ENCODE measurements around the gene AMER3.

Gene AMER3

DNA sequence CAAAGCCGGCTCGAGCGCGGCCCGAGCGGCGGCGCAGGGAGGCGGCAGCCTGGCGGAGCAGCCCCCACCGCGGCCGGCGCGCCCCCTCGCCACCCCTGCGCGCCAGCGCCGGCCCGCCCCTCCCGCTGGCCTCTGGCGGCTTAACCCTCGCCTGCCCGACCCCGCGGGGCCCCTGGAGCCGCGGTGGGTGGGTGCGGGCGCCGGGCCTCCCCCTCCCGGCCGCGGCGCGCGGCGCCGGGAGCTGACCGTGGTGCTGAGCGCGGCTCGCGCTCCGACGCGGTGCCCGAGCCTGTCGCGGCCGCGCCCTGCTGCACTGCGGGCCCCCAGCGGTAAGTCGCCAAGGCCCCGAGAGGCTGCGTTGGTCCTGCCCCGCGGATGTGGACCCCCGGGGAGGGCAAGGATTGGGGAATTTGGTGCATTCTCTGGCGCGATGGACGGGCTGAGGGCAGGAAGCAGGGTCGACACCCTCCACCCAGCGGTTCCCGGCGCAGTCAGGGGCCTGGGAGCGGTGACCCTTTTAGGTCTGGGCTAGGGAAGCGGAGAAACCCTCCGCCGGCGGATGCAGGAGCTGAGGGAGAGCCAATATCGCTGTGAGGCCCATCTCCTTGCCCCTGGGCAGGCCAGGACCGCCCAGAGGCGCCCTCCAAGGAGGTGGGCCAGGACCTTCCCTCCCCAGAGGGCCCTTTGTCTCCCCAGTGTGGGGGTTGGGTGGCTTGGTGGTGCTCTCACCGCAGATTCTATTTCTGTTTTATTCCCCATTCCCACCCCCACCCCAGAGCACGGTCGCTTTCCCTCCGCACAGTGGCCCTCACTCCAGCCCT, 923 bp downstream of the AMER3 start:
- no peak for DNase-seq

DNA sequence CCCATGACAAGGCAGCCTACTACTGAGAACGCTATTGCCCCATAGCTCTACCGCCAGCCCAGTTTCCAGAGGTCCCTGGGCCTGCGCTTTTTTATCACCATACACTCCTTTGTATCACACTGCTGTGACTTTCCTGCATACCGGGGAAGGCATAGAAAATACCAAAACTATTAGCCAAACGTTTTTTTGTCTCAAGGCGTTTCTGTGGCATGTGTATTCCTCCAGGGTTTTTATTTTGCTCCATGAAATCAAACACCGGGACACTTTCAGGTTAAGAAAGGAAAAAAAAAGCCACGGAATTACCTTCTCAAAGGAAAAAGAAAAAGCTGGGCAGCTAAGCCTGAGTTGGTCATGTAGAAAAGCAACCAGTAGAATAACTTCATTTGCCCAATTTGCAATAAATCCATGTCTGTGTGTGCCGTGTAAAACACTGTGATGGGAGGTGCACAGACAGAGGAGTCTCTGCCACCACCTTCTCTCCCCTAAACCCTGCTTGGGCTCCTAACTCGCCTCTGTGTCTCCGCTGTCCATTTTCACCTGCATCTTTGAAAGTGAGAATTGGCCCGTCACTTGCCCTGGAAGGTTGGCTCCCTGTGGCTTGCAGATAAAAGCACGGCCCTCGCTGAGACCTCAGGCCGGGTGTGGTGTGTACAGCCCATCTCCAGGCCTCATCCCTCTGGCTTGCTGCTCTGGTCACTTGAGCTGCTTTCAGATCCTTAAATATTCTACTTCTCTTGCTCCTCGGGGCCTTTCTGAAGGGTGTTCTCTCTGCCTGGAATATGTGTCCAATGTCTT, 1.7 kb downstream of the AMER3 start:
- DNase-seq, result no peak

DNA sequence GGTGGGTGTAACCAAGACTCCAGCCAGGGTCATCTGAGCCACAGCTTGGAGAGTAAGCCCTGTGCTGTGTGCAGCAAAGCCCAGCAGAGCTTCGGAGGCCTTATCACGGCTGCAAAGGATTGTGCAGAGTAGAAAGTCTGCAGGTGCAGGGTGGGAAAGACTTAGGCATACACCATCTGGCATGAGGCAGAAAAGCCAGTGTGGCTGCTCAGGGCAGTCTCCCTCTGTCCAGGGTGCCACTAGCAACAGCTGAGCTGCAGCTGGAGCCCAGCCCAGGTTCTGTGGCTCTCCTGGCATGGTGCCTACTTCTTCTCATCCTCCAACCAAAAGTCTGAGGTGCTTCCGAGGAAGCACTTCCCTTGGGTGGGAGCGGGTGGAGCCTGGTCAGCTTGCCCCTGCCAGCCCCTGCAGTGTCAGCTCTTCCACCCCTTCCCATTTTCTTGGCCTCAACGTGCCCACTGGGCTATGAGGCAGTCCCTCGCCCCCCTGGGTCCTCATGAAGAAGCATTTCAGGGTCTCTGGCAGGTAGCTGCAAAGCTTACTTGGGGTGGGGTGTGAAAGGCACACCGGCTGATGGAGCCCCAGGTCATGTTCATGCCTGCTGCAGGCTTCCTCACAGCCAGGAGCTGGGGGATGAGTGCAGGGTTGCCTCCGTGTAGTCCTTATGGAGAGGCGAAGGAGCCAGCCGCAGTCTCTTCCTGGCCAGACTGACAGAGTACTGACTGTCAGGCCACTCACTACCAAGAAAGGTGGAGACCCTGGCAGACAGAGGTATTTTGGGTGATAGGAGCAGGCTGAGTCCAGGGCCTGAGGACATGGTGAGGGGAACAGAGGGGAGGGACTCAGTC, 4.8 kb downstream of the AMER3 start:
- DNase-seq, result no peak

DNA sequence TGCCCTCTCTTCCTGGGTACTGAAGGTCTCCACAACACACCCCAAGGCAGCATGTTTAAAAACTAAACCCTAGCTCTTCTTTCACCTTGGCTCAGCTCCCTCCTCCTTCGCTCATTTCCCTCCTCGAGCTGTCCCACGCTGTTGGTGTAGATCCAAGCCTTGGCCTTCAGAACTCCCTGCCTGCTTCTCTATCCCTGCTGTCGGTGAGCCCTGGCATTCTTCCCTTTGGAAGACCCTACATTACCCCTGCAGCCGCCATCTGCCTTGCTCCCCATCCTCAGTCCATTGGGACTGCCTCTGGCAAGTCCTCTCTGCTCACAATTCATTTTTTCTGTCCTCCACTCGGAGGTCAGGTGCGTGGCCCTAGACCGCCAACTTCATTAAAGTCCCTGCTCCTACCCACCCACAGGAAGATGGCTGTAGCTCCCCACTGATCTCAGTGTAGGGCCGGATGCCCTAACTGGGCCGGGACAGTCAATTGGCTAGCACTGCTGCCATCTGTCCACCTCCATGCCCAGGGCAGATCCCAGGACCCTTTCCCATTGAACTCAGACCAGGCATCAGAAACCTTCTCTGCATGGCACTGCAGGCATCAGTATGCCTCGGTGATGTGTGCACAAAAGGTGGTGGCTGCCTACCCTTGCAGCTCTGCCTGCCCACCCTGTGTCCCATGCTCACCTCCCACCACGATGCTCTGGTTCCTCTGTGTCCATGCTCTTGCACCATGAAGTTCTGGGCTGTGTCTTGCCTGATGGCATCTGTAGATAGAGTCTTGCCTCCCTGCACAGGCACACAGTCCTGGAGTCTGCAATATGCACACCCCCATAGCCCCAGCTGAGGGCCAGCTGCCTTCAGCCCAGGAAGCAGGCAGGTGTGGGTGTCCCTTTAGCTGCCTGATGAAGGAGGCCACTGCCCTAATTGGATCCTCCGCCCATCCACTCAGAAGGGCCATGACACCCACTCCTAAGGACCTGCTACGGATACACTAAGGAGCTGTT, 5.7 kb downstream of the AMER3 start:
- no peak for DNase-seq

DNA sequence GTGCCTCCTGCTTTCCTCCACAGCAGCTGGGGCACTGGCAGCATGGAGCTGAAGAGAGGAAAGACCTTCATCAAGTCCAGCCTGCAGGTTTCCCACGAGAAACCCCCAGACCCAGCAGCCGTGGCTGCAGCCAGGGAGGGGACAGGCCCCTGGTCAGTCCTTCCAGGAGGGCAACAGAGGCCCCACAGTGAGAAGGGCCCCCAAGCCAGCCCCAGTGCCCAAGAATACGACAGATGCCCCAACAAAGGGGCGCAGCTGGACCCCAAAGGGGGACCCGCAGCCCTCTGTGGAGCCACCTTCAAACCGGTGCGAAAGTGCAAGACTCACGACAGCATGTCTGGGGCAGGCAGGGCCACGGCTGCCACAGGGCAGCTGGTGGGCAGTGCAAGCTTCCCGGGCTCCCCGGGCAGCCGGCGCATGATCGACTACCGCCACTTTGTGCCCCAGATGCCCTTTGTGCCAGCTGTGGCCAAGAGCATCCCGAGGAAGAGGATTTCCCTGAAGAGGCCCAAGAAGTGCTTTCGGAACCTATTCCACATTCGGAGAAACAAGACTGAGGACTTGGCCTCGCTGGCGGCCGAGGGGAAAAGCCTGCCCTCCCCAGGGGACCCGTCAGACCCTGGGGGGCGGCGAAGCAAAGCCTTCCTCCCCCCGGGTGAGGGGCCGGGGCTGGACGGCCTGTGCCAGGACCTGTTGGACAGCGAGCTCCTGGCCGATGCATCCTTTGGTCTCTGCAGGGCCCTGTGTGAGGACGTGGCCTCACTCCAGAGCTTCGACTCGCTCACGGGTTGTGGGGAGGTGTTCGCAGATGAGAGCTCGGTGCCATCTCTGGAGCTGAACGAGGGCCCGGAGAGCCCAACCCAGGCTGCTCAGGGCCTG, 6.9 kb downstream of the AMER3 start:
- DNase-seq, result no peak

DNA sequence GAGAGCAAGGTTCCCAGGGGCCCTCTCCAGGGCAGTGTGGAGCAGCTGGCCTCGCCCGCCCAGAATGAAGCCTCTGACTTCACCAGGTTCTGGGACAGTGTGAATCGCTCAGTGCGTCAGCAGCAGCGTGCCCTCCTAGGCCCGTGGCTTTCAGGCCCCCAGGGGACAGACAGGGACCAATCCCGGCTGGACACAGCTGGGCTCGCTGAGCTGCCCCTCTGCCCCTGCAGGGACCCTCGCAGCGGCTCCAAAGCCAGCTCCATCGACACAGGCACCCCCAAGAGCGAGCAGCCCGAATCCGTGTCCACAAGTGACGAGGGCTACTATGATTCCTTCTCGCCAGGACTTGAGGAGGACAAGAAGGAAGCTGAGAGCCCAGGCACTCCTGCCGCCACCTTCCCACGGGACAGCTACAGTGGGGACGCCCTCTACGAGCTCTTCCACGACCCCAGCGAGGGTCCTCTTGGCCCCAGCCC, 7.6 kb downstream of the AMER3 start:
- no peak for DNase-seq

DNA sequence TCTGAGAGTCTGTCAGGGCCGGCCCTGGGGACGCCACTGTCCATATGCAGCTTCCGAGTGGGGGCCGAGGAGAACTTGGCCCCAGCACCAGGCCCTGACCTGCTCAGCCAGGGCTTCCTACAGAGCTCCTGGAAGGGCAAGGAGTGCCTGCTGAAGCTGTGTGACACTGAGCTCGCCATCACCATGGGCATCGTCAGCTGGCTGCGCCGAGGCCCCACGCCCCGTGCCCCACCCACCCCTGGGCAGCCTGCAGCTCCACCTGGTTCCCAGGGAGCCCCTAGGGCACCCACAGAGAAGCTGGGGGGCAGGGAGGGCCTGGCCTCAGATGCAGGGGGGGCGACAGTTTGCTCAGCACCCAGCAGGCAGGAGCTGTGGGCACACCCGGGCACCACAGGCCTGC, 8.1 kb downstream of the AMER3 start:
- no peak for DNase-seq

DNA sequence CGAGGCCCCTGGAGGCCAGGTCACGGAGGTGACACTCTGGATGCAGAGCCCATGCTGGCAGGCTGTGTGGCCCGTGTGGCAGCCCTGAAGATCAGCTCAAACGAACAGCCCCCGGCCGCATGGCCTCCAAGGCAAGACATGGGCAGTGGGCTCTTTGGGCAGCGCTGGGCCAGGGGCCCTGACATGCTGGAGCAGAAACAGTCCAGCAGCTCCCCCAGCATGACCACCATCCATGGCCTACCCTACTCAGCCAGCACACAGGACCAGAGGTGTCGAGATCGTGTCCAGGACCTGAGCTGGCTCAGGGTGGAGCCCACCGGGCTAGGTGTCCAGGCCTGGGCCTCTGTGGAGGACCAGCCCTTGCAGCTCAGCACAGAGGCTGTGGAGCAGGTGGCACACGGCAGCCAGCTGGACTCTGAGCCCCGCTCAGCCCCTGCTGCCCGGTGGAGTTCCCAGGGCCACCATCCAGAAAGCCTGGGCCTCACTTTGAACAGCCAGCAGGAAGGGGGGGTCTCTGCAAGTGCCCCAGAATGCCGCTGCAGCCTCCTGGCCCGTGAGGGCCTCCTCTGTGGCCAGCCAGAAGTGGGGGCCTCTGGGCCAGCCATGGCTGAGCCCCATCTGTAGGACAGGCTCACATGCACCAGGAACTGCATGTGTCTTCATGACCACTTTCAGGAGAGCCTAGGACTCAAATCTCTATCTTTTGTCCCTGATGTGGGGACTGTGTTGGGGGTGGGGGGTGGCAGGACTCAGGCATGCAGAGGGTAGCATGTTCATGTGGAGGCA, 8.9 kb downstream of the AMER3 start:
- DNase-seq, result no peak

DNA sequence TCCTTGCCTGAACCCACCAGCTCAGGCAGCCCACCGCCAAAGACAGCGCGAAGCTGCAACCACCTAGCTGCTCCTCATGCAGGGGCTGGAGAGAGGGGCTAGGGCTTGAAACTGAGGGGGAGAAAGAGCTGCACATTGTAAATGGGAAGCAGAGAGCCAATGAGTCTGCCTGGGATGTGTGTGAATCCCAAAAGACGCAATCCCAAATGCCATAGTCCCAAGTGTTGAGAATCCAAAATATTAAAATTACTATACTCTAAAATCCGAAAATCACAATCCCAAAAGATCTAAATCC, 9.4 kb downstream of the AMER3 start:
- no peak for DNase-seq

DNA sequence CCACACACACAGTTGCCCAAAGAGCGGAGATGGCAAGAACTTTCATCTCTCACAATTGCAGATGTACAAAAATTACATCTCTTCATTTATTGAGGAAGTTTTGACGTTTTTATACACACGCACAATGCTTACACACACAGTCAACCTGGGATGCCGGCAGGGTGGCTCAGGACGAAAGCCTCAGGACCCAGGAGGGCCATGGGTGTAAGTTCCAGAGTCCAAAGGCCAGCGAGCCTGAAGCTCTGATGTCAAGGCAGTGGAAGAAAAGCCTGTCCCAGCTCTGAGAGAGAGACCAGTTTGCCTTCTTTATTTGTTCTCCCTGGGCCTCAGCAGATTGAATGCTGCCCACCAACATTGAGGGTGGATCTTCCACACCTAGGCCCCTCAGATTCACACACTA, 10.1 kb downstream of the AMER3 start:
- no peak for DNase-seq

DNA sequence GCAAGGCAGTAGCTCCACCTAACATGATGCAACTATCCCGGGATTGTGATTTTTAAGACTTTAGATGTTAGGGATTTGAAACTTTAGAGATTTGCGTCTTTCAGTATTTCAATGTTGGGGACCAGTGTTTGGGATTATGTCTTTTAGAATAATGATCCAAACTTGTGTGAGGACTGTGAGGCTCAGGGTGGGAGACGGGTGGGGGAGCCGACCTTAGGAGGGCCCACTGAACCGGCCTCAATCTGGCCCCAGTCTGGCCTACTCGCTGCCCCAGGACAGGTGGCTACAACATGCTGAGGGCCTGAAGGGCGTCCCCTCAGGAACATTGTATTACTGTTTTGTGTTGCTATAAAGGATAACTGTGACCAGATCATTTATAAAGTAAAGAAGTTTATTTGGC, 10.7 kb downstream of the AMER3 start:
- no peak for DNase-seq

DNA sequence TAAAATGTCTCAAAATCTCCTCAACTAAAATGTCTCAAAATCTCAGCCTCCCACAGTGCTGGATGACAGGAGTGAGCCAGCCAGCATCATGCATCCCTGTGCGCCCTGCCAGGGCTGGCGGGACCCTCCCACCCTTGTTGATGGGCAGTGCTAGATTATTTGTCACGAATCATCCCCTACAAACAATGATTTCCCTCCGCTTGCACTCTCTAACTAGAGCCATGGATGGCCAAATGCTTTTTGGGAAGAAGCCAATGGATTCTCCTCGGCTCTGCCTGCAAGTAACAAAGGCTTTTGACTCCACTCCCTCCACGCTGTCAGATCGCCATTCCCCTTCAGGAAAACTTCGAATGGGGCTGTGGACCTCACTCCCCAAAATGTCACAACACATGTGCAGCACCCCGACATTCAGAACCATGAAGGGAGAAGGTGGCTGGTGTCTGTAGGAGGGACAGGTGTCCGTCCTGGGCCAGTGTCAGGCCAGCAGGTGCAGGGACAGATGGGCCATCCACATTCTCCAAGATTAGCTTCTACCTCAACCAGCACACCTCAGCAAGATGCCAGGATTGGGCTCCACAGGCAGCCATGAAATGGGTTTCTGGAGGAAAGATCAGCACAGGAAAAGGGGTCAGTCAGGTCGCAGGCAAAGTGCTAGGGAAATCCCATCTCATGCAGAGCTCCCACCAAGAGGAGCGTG, 11.5 kb downstream of the AMER3 start:
- DNase-seq, result no peak

DNA sequence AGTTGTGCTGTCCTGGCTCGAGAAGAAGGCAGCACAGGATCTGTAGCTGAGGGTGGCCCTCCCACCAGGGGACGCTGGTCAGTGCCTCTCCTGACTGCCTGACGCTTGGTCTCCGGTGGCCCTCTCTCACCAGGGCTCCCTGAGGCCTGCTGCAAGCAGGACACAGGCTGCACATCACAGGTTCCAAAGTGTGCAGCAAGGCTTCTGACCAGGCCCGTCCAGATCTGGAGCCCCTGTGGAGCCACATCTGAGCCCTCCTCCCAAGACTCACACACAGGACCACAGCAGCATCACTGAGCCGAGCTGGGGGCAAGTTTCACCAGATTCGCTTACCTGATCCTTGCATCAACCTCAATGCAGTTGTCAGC, 12.1 kb downstream of the AMER3 start:
- DNase-seq, result no peak

DNA sequence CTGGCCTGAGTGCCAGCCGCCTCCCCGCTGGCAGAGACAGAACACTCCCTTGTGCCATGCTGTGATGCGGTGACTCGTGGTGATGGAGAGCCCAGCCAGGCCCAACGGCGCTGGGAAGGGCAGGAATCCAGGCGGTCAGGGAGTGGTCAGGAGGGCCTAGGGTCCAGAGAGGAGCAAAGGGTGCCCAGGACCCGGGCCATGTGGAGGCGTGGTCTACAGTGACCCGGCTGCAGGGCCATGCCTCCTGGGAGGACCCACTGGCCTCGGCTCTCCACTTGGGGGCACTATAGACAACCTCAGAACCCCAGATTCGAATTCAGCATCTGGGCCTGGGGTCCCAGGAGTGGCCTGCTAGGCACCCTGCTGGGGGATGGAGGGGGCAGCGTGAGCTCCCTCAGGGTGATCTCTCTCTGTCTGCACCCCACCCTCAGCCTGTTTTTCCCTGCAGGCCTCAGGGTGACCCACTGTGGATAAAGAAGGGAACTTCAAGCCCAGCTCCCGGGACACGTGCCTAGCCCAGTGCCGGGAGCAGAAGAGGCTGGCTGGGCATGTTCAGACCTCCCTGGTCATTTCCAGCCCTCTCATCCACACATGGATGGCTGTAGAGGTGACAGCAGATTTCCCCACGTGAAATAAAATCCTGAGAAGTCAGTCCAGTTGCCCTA, 13.0 kb downstream of the AMER3 start:
- DNase-seq, result no peak

DNA sequence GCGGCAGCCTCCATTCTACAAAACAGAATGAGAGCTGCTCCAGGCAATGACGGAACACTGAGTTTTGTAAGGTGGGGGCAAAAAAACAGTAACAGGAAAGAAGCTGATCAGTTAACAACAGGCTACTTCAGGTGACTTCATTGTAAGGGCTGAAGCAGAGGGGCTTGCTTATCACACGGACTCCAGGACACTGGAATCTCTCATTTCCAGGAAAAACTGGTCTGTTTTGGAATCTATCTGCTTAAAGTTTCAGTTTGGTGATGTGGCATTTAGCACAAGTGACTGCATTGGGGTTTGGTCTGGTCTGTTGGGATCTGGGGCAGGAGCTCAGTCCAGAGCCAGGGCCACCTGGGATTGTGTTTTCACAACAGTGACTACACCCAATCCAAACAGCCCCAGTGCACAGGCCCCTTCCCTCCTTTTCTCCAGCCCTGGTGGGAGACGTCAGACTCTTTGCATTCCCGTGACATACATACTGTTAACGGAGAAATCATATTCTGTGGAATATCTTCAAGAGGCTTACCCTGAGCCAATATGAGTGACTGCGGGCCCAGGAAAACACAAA, 14.1 kb downstream of the AMER3 start:
- DNase-seq, result no peak

DNA sequence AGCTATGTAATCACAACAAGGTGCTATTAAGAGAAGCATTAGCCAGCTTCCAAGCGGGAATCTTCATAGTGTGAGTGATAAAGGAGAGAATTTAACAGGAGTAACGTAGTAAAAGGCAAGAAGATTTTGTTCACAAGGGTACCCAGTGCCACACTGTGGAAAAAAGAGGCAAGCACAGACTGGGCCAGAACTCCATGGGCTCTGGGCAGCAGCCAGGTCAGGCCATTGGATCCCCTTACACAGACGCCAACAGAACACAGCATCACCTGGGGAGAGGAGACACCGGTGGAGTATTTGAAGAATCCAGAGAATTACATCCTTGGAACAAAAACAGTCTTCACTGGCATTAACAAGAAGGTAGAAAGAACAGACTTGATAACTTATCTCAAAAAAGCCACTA, 21.2 kb downstream of the AMER3 start:
- no peak for DNase-seq

DNA sequence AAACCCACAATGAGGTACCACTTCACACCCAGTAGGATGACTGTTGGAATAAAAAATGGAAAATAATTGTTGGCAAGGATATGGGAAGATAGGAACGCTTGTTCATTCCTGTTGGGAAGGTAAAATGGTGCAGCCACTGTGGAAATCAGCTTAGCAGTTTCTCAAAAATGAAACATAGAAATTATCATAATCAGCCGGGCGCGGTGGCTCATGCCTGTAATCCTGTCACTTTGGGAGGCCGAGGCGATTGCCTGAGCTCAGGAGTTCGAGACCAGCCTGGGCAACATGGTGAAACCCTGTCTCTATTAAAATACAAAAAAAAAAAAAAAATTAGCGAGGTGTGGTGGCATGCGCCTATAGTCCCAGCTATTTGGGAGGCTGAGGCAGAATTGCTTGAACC, 23.4 kb downstream of the AMER3 start:
- no peak for DNase-seq

DNA sequence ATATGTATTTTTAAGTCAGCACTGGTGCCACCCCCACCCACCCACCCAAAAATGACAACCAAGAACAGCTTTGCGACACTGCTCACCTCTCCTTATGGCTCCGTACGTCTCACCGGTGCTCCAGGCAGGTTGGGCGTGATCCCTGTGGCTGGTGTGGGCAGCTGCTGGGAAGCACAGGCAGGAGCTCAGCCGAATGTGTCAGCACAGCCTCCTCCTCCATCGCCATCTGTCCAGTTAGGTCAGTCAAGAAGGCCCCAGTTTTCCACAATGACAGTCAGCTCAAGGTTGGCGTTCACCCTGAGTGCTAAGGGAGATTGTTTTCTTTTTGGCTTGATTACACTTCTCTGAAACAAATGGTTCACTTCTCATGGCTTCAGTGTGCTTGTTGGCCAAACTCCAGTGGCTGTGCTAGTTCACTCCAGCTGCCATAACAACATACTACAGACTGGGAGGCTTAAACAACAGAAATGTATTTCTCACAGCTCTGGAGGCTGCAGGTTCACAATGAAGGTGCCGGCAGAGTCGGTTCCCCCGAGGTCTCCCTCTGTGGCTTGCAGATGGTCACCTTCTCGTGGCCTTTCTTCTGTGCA, 30.2 kb downstream of the AMER3 start:
- DNase-seq, result no peak
